GM18507 (cell line): Measurements from ENCODE around the gene NR6A1.
A peak's percentile ranks its signal among the peaks of the same experiment; 100 is the strongest.

Experiments
- DNase-seq: peaks from one replicate; pipeline ENCODE4 v3.0.0; 2011; ENCODE audit warnings: low read depth; ENCODE audit not compliant: insufficient read length; ENCODE audit errors: extremely low spot score
- FAIRE-seq: peaks from 2 replicates; lab custom pipeline; 2011; peaks lifted over from hg19 to GRCh38; lab: Jason Lieb, UNC

Gene NR6A1

GRCh38 chr9:124673063-124673462 lies 98.0 kb downstream of the NR6A1 start:
- DNase-seq (no peak), FAIRE-seq (no peak)

- DNase-seq (no peak), FAIRE-seq (no peak)
Observed at GRCh38 chr9:124671861-124672260, 99.2 kb downstream of the NR6A1 start.

GRCh38 chr9:124666642-124667041 lies 104.5 kb downstream of the NR6A1 start:
- FAIRE-seq (no peak), DNase-seq (no peak)

- FAIRE-seq (no peak), DNase-seq (no peak)
Observed at GRCh38 chr9:124665391-124666058, 105.6 kb downstream of the NR6A1 start.

- FAIRE-seq (no peak), DNase-seq (no peak)
Observed at GRCh38 chr9:124664143-124664542, 107.0 kb downstream of the NR6A1 start.

GRCh38 chr9:124663046-124663961 lies 107.8 kb downstream of the NR6A1 start:
- DNase-seq (no peak), FAIRE-seq (no peak)

- no peak for FAIRE-seq
- DNase-seq = no peak
Observed at GRCh38 chr9:124662561-124662960, 108.5 kb downstream of the NR6A1 start.

- FAIRE-seq (no peak), DNase-seq (no peak)
Observed at GRCh38 chr9:124661271-124661670, 109.8 kb downstream of the NR6A1 start.

- FAIRE-seq = no peak
Observed at GRCh38 chr9:124660341-124660801, 110.7 kb downstream of the NR6A1 start.

GRCh38 chr9:124659099-124659659 lies 111.9 kb downstream of the NR6A1 start:
- FAIRE-seq = peak; percentile 83
- DNase-seq = peak; percentile 28

More at GRCh38 chr9:124660341-124660801, 110.7 kb downstream of the NR6A1 start:
- DNase-seq = no peak

GRCh38 chr9:124658165-124659017 lies 112.7 kb downstream of the NR6A1 start:
- DNase-seq = peak; percentile 38
- FAIRE-seq = peak; percentile 76

GRCh38 chr9:124657516-124657915 lies 113.6 kb downstream of the NR6A1 start:
- DNase-seq (no peak), FAIRE-seq (no peak)

- DNase-seq = no peak
- FAIRE-seq = no peak
Observed at GRCh38 chr9:124654431-124654830, 116.7 kb downstream of the NR6A1 start.

GRCh38 chr9:124652615-124653393 lies 118.3 kb downstream of the NR6A1 start:
- FAIRE-seq = no peak
- DNase-seq = no peak

GRCh38 chr9:124652203-124652602 lies 118.9 kb downstream of the NR6A1 start:
- DNase-seq (no peak), FAIRE-seq (no peak)

GRCh38 chr9:124645274-124645673 lies 125.8 kb downstream of the NR6A1 start:
- no peak for FAIRE-seq
- DNase-seq = no peak

GRCh38 chr9:124639637-124640036 lies 131.5 kb downstream of the NR6A1 start:
- peak; percentile 49 for FAIRE-seq

GRCh38 chr9:124635285-124635684 lies 135.8 kb downstream of the NR6A1 start:
- DNase-seq (no peak), FAIRE-seq (no peak)

More at GRCh38 chr9:124639637-124640036, 131.5 kb downstream of the NR6A1 start:
- no peak for DNase-seq
